ENCODE data around the gene CAPN15.
"Not testable (repeated sequence)": the region's sequence is repeated elsewhere in the genome, so short reads cannot be mapped to it uniquely, and the experiment has no call there.

CAPN15 gene

DNA sequence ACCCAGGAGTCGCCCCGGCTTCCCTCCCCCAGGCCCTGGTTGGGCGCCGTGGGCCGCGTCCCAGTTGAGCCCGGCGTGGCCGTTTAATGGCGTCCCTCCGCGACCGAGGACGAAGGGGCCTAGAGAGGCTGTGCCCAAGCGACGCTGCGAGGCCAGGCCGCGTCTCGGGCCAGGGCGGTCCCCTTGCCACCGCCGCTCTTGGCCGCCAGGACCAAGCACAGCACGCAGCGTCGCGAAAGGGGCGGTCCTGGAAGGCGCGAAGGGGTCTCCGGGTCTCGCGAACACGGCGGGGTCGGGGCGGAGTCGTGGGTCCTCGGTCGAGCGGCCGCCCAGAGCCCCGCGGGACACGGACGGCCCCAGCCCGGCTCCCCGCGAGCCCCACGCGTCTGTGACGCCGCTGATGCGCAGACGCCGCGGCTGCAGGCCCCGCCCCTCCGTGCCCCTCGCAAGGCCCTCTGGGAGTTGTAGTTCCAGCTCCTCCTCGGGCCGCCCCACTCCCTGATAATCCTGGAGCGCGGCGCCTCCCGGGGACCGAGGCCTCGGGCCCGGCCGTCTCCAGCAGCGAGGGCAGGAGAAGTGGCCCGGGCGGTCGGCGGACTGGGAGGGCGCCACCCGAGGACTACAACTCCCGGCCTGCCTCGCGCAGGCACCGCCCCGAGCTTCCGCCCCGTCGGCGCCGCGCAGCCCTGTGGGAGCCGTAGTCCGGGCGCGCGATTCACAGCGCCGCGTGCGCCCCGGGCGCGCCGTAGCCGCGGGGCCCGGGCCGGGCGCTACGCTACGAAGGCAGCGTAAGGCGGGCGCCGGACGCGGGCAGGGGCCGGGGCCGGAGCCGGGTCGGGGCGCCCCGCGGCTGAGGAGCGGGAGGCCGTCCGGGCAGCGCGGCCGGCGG is at the start of gene CAPN15:
Gene CAPN15, plus strand, starts transcription at position 698 of the 889 bp plus-strand sequence. CDS start 19,127 bp downstream, outside the sequence.
- no peak for DNase-seq (ENCODE audit: low read depth)

DNA sequence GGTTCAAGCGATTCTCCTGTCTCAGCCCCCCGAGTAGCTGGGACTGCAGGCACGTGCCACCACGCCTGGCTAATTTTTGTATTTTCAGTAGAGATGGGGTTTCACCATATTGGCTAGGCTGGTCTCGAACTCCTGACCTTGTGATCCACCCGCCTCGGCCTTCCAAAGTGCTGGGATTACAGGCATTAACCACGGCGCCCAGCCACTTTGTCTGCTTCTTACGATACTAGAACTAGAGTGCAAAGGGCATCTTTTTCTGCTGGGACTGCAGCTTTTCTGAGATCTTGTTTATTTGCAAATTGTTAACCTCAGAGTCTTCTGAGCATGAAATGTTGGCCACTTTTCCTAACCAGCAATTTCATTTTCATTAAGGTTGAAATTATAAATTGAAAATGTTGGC is 49.2 kb upstream of the CAPN15 start:
- not testable (repeated sequence) for DNase-seq (ENCODE audit: low read depth)

DNA sequence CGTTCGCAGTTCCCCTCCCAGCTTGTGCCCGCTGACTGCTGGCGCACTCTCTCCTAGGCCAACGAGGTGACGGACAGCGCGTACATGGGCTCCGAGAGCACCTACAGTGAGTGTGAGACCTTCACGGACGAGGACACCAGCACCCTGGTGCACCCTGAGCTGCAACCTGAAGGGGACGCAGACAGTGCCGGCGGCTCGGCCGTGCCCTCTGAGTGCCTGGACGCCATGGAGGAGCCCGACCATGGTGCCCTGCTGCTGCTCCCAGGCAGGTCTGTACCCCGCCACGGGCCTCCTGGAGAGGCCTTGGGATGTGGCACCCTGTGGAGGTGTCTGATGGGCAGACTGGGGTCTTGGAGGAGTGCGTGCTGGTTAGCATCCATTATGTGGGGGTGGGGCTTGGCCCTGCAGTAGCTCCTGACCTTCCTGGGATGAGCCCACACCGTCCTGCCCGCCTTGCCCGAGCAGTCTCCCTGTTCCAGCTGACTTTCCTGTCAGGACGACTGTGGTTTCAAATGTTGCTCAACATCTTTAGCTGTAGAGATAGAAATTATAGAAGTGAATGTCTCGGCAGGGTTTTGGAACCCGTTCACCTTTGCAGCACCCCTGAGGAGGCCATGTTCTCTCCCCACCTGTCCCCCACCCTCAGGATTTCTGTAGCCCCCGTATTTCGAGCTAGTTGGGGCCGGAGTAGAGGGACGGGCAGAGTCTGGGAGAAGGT is 44.9 kb upstream of the CAPN15 start:
- no peak for DNase-seq (ENCODE audit: low read depth)

DNA sequence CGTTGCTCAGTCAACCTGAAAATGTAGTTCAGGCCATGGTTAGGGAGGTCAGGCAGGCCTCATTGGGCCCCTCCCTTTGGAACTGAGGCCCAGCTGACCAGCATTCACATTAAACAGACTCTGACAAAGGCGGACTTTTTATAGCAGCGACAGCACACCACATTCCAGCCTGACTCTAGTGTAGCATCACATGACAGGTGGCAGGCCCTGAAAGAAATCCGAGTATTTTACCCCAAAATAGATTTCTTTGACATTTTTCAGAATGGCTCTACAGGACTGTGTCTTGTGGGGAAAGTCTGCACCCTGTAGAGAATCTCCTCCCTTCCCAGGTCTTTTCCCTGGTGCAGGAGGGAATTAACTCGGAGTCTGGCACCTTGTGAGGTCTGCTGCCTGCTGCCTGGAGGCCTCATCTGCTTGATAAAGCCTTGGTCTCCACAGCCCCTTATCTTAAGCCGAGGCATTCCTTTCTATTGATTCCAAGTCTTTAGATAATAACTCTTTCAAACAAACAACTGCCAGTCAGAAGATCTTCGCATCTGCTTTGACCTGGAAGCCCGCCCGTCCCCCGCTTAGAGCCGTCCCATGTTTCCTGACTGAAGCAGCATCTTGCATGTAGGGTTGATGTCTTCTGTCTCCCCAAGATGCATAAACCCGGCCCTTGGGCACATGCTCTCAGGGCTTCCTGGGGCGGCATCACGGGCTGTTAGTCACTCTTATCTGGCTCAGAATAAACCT is 44.0 kb upstream of the CAPN15 start:
- DNase-seq (ENCODE audit: low read depth): no peak

- DNase-seq (ENCODE audit: low read depth): no peak
Measured at GRCh38 chr16:489606-490005, 37.9 kb upstream of the CAPN15 start.

GRCh38 chr16:490768-491167 is 36.7 kb upstream of the CAPN15 start:
- no peak for DNase-seq (ENCODE audit: low read depth)

- DNase-seq (ENCODE audit: low read depth): no peak
Measured at GRCh38 chr16:491220-491919, 36.1 kb upstream of the CAPN15 start.

- DNase-seq (ENCODE audit: low read depth): no peak
Measured at GRCh38 chr16:492211-492875, 35.2 kb upstream of the CAPN15 start.

DNA sequence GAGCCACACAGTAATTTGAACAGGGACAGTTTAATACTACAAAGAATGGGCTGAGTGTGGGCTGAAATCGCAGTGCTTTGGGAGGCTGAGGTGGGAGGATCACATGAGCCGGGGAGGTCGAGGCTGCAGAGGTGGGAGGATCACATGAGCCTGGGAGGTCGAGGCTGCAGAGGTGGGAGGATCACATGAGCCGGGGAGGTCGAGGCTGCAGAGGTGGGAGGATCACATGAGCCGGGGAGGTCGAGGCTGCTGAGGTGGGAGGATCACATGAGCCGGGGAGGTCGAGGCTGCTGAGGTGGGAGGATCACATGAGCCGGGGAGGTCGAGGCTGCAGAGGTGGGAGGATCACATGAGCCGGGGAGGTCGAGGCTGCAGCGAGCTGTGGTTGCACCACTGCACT is 32.8 kb upstream of the CAPN15 start:
- DNase-seq (ENCODE audit: low read depth): not testable (repeated sequence)

- DNase-seq (ENCODE audit: low read depth): no peak
Measured at GRCh38 chr16:495127-495748, 32.3 kb upstream of the CAPN15 start.

DNA sequence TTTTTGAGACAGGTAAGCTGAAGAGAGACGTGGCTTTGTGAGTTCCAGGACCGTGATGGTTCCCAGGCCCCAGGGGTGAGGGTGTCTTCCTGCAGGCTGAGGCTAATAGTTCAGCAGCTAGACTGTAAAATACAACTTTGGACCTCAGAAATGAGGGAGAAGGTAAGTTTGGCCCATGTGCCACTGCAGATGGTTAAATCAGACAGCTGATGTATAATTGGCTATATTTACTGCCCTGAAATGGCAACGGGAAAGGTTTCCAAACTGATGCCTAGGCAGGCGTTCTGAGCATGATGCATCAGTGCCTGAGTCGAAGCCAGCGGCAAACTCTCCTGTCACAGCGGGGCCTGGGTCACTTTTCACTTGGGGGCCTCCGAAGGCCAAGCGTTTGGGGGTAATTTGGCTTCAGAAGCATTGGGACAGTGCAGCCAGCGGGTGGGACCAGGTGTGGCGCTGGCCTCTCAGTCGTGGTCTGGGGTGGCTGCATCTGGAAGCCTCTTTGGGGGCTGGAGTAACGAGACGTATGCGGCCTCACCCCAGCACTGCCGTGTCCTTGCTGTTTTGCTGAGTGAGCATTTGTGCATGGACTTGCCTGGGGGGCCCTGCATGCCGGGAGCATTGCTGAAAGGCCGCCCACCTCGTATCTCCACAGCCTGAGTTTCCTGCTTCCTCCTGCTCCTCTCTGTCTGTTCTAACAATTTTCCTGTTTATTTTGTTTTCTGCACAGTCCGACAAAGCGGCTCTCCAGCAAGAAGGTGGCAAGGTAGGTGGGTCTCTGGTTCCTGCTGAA is 31.2 kb upstream of the CAPN15 start:
- no peak for DNase-seq (ENCODE audit: low read depth)

DNA sequence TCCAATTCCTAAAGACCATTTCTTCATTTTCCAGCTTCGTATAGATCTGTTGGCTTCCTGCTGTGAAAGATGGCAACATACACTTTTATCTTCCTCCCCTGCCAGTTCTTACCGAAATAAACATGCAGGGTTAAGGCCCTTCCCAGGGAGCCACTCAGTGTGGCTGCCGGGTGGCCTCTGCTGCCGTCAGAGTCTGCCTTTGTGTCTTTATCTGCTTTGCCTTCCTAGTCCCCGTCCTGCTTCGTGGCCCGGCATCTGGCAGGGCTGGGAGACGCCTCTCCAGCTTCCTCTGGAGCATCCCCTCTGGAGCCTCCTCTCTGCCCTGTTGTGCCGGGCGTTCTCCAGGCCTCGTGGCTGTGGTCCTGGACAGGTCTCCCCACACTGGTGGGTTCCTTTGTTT is 30.3 kb upstream of the CAPN15 start:
- no peak for DNase-seq (ENCODE audit: low read depth)

- DNase-seq (ENCODE audit: low read depth): no peak
Measured at GRCh38 chr16:499924-500323, 27.6 kb upstream of the CAPN15 start.

- DNase-seq (ENCODE audit: low read depth): no peak
Measured at GRCh38 chr16:500709-501108, 26.8 kb upstream of the CAPN15 start.

GRCh38 chr16:502179-502943 is 25.2 kb upstream of the CAPN15 start:
- DNase-seq (ENCODE audit: low read depth): no peak

DNA sequence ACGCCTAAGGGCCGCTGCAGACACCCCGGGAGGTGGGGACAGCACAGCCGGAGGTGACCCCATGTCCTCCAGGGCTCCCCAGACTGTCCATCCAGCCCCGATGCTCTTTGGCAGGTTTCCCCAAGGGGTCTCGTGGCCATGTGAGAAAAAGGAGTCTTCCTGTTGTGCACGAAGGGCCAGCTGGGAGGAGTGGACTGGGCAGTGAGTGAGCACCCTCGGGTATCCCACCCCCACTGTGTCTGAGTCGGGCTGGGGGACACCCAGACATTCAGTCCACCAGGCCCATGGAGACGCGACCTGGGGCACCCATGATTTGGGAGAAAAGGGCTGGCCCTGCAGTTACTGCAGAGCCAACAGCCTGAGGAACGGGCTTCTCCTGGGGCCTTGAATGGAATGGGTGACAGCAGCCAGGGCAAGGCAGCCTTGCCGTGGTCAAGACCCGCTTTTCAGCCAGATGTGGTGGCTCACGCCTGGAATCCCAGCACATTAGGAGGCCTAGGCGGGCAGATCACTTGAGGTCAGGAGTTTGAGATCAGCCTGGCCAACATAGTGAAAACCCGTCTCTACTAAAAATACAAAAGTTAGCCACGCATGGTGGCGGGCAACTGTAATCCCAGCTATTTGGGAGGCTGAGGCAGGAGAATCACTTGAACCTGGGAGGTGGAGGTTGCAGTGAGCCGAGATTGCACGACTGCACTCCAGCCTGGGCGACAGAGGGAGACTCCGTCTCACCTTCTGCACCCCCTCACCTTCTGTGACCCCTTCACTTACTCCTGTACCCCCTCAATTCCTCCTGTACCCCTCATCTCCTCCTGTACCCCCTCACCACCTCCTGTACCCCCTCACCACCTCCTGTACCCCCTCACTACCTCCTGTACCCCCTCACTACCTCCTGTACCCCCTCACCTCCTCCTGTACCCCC is 24.1 kb upstream of the CAPN15 start:
- DNase-seq (ENCODE audit: low read depth): no peak

DNA sequence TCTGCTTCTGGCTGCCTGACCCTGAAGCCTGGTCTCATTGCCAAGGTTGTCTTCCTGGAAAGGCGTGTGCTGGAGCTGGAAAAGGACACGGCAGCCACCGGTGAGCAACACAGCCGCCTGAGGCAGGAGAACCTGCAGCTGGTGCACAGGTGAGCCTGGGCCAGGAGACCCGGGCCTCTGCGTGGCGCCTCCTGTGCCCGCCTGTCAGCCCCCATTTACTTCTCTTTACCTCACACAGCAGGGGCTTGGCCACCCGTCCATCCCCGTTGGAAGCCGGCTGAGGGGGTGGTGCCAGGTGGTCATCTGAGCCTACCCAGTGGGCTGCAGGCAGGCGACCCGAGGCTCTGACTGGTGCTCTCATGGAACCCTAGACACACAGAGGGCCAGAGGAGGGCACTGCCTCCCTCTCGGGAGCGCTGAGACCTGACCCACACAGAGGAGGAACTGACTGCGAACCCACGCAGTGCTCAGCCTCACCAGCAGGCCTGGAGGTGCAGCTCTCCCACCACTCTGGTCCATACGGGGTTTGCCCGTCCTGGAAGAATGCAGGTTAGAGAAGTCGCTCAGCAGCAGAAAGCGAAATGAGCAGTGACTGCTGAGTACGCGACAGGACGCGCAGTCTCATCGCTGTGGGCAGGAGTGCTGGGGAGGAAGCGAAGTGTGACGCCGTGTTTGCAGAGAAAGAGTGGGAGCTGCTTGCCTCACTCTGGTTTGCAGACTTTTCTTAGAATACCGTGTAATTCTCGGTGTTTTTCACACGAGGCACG is 21.9 kb upstream of the CAPN15 start:
- DNase-seq (ENCODE audit: low read depth): no peak

DNA sequence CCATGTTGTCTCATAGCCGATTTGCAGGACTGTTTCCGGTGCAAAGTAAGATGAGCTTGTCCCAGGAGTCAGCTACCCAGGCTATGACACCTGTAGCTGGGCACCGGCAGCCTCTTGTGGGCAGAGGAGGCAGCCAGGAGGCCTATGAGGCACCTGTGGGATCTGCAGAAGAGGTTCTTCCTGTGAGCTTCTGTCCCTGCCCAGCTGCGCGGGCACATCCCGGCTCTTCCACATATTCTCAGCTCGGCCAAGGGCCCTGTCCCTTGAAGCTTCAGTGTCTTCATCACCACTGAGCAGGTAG is 21.3 kb upstream of the CAPN15 start:
- DNase-seq (ENCODE audit: low read depth): no peak

Measured in non-pigmented ciliary epithelial cell (primary cell).